Nephron progenitor cell (in vitro differentiated cells): ENCODE results near the gene VPS4B.

Source experiments
- DNase-seq: peaks from one replicate; pipeline ENCODE4 v3.0.0; 2021
- H3K27ac Mint-ChIP-seq: 2 replicates; pipeline ENCODE4 v1.8.0; 2021; ENCODE audit warnings: mild to moderate bottlenecking, moderate library complexity, mixed read lengths
- H3K27me3 Mint-ChIP-seq: 2 replicates; pipeline ENCODE4 v1.8.0; 2021; ENCODE audit warnings: mild to moderate bottlenecking, low read depth, mixed read lengths; ENCODE audit not compliant: poor library complexity
- H3K36me3 Mint-ChIP-seq: 2 replicates; pipeline ENCODE4 v1.8.0; 2021; ENCODE audit warnings: low read depth, mixed read lengths
- H3K4me1 Mint-ChIP-seq: 2 replicates; pipeline ENCODE4 v1.8.0; 2021; ENCODE audit warnings: mixed read lengths
- H3K4me3 Mint-ChIP-seq: 2 replicates; pipeline ENCODE4 v1.8.0; 2021; ENCODE audit warnings: mild to moderate bottlenecking, moderate library complexity, mixed read lengths
- H3K9me3 Mint-ChIP-seq: 2 replicates; pipeline ENCODE4 v1.8.0; 2021; ENCODE audit warnings: mild to moderate bottlenecking, moderate library complexity, mixed read lengths
- TF ChIP-seq, protein P1 (sequence below): fragments of 200-600 bp; sonication (generic); IDR thresholded peaks from 2 replicates; pipeline ENCODE4 v1.5.0; 2021; ENCODE audit warnings: antibody characterized with exemption

VPS4B gene

DNA sequence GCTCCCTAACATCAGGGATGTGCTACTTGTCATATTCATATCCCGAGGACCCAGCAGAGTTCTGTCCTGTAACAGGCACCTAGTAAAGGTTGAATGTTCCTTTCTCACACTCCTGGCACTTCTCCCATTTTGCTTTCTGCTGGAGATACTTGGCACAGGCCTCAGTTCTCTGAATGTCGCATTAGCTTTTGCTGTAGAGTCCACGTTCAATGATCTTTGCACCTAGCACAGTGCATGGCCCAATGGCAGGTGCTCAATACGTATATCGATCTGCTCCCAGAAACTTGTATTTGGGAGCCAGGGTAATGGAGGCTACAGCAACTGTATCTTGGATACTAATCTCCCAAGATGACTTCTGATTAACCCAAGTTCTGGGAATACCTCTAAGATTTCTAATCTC, 24.8 kb upstream of the VPS4B start:
- H3K27ac Mint-ChIP-seq: no peak overlapping the region
- H3K27me3 Mint-ChIP-seq: no peaks in the 10 kb centered on the region
- no peaks in the 10 kb centered on the region for H3K36me3 Mint-ChIP-seq
- peaks cover 11% of the 10 kb centered on the region for H3K9me3 Mint-ChIP-seq
- H3K4me3 Mint-ChIP-seq: no peak overlapping the region
- peaks cover 9% of the 10 kb centered on the region for H3K4me1 Mint-ChIP-seq
- no peak for DNase-seq
- TF ChIP-seq, protein P1, sequence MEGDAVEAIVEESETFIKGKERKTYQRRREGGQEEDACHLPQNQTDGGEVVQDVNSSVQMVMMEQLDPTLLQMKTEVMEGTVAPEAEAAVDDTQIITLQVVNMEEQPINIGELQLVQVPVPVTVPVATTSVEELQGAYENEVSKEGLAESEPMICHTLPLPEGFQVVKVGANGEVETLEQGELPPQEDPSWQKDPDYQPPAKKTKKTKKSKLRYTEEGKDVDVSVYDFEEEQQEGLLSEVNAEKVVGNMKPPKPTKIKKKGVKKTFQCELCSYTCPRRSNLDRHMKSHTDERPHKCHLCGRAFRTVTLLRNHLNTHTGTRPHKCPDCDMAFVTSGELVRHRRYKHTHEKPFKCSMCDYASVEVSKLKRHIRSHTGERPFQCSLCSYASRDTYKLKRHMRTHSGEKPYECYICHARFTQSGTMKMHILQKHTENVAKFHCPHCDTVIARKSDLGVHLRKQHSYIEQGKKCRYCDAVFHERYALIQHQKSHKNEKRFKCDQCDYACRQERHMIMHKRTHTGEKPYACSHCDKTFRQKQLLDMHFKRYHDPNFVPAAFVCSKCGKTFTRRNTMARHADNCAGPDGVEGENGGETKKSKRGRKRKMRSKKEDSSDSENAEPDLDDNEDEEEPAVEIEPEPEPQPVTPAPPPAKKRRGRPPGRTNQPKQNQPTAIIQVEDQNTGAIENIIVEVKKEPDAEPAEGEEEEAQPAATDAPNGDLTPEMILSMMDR: no peak

DNA sequence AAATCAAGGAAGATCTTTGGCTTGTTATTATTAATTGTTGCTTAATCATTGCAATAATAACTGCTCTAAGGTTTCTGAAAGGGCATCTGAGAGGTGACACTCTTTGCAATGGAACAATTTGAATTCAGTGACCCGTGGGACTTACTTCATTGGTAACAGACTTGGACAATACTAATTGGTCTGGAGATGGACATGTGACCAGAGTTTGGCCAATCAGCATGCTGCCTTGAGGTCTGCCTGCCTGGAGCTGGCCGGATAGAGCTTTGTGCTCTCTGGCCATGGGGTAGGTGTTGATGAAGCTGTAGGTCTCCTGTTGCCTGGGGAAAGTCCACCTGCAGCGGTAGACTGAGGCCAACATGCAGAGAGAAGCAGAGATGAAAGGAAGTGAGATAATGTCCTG, 24.0 kb upstream of the VPS4B start:
- Mint-ChIP-seq H3K36me3 (no peaks in the 10 kb centered on the region), H3K9me3 (peaks cover 9% of the 10 kb centered on the region), H3K4me3 (no peak overlapping the region), H3K27me3 (peaks cover under 1% of the 10 kb centered on the region), H3K27ac (no peak overlapping the region), H3K4me1 (peaks cover 6% of the 10 kb centered on the region)
- TF ChIP-seq, protein P1: no peak
- no peak for DNase-seq

DNA sequence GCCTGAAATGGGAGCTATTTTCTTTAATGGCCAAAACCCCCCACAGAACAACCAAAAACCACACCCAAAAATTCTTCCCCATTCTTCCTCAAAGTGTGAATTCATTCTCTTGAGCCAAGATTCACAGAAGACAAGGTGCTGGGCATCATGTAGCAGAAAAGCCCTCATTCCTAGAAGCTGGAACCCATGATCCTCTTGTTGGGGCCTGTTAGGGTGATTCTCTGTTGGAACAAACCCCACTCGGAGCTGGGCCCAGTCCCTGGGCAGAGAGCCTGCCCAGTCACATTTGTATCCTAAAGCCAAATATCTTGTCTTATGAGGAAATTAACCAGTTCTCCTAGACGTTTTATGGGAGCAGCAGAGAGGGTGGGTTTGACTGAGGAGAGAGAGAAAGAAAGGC, 22.8 kb upstream of the VPS4B start:
- no peak overlapping the region for H3K4me3 Mint-ChIP-seq
- DNase-seq: no peak
- TF ChIP-seq, protein P1: no peak
- H3K9me3 Mint-ChIP-seq: no peaks in the 10 kb centered on the region
- no peak overlapping the region for H3K27ac Mint-ChIP-seq
- no peaks in the 10 kb centered on the region for H3K36me3 Mint-ChIP-seq
- peaks cover 5% of the 10 kb centered on the region for H3K27me3 Mint-ChIP-seq
- peaks cover 16% of the 10 kb centered on the region for H3K4me1 Mint-ChIP-seq

DNA sequence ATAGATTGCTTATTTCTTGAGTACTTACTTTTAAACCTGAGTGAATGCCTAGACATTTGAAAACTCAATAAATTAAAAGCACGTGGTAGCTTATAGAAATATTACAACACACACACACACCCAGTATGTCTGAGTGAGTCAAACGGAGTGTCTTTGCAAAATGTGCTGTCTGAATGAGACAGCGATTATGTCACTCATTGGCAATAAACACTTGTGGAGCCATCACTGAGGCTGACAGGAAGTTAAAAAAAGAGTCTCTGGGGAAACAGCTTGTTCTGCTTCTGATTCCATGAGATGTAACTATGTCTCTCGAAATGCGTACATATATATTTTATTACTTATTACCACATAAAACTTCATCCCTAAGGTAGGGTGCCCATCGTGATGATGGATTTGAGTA, 22.3 kb upstream of the VPS4B start:
- Mint-ChIP-seq H3K36me3 (no peaks in the 10 kb centered on the region), H3K27ac (no peak overlapping the region), H3K4me3 (no peak overlapping the region), H3K4me1 (peaks cover 21% of the 10 kb centered on the region), H3K27me3 (peaks cover 5% of the 10 kb centered on the region), H3K9me3 (no peaks in the 10 kb centered on the region)
- no peak for DNase-seq
- TF ChIP-seq, protein P1: no peak

GRCh38 chr18:63443829-63444228, 21.6 kb upstream of the VPS4B start:
- Mint-ChIP-seq H3K9me3 (no peaks in the 10 kb centered on the region), H3K4me1 (peaks cover 27% of the 10 kb centered on the region), H3K27me3 (peaks cover 5% of the 10 kb centered on the region), H3K4me3 (no peak overlapping the region), H3K36me3 (no peaks in the 10 kb centered on the region), H3K27ac (no peak overlapping the region)
- no peak for DNase-seq
- TF ChIP-seq, protein P1: no peak

GRCh38 chr18:63440881-63441280, 18.6 kb upstream of the VPS4B start:
- Mint-ChIP-seq H3K4me1 (peaks cover 27% of the 10 kb centered on the region), H3K36me3 (no peaks in the 10 kb centered on the region), H3K9me3 (no peaks in the 10 kb centered on the region), H3K27me3 (peaks cover 10% of the 10 kb centered on the region), H3K27ac (no peak overlapping the region), H3K4me3 (no peak overlapping the region)
- DNase-seq: no peak
- TF ChIP-seq, protein P1: no peak
